K562 (cell line): ENCODE data around the gene UBQLNL. TPM values are rescaled to one million over a fixed set of nuclear protein-coding genes. Genes with fewer than 3 reads are reported as not detected.

Source experiments
- ATAC-seq: fragments of 200-7000 bp; cut with Tn5 transposase; 3 replicates; pipeline ENCODE4 v1.9.1; 2020; ENCODE audit warnings: moderate library complexity
- BruUV-seq: library from RNA; stranded (reverse); fragments of 400-500 nt; replicated peaks from 2 replicates; lab custom pipeline; 2021; lab: Mats Ljungman, UMichigan
- CTCF ChIA-PET: fragments of 300-600 bp; formaldehyde crosslinking; extraction: SDS; loops from one replicate; lab custom pipeline; 2021; ENCODE audit warnings: low intra/inter-chr PET ratio; lab: Yijun Ruan, JAX
- POLR2A ChIA-PET: fragments of 300-600, 350-650 bp; sonication (Branson Sonifier 250); formaldehyde crosslinking; extraction: SDS; loops from one replicate; lab custom pipeline; 2021; ENCODE audit warnings: antibody characterized with exemption, inconsistent platforms; lab: Yijun Ruan, JAX
- DNase-seq, 4 experiments: peaks; one replicate each; pipeline versions ENCODE4 v3.0.0 to v3.0.0-alpha.2; 2011 to 2018; ENCODE audit warnings: low spot score in 3 of 4, mixed read lengths in 3 of 4; ENCODE audit errors: extremely low read depth in 1 of 4
- FAIRE-seq: peaks from 2 replicates; lab custom pipeline; 2011; peaks lifted over from hg19 to GRCh38; lab: Jason Lieb, UNC
- H2AFZ ChIP-seq: 2 replicates; pipeline ENCODE4 v1.6.0; 2011; ENCODE audit warnings: low read depth, low read length, control low read depth, inconsistent platforms
- H3K27ac ChIP-seq: fragments of 200-600 bp; 3 replicates; pipeline ENCODE4 v1.8.0; 2011; ENCODE audit warnings: low read depth, mild to moderate bottlenecking, control low read depth, inconsistent platforms, low read length, moderate library complexity, mixed read lengths; ENCODE audit errors: extremely low read depth
- H3K27me3 ChIP-seq, 2 experiments: fragments of 300-600 bp in 1 of 2; 2 replicates in 1 of 2; 3 replicates in 1 of 2; pipeline versions ENCODE4 v1.6.0 to v1.8.0; 2011; ENCODE audit warnings: inconsistent platforms in 2 of 2, low read length in 2 of 2, mild to moderate bottlenecking in 1 of 2, mixed read lengths in 1 of 2, moderate library complexity in 1 of 2; ENCODE audit not compliant: control insufficient read depth in 2 of 2, insufficient read depth in 2 of 2
- H3K36me3 ChIP-seq: fragments of 300-600 bp; 3 replicates; pipeline ENCODE4 v1.8.0; 2011; ENCODE audit warnings: mild to moderate bottlenecking, low read length, inconsistent platforms; ENCODE audit not compliant: control insufficient read depth, insufficient read depth
- H3K4me1 ChIP-seq, 2 experiments: fragments of 200-600 bp in 1 of 2; replicated peaks in 1 of 2; 2 replicates in 1 of 2; 3 replicates in 1 of 2; pipeline versions ENCODE4 v1.5.1 to v1.8.0; 2011; ENCODE audit warnings: inconsistent platforms in 2 of 2, low read length in 2 of 2, mild to moderate bottlenecking in 1 of 2, mixed read lengths in 1 of 2, moderate library complexity in 1 of 2; ENCODE audit not compliant: control insufficient read depth in 2 of 2, insufficient read depth in 2 of 2
- H3K4me2 ChIP-seq: 2 replicates; pipeline ENCODE4 v1.6.1; 2011; ENCODE audit warnings: low read length, control low read depth, inconsistent platforms, mixed read lengths; ENCODE audit not compliant: insufficient read depth
- H3K4me3 ChIP-seq: fragments of 200-600 bp; sonication (generic), shearing (Covaris generic); 2 replicates; pipeline ENCODE4 v1.5.1; 2016; ENCODE audit warnings: control low read depth, inconsistent platforms
- H3K79me2 ChIP-seq: fragments of 200-600 bp; 3 replicates; pipeline ENCODE4 v1.8.0; 2011; ENCODE audit warnings: low read length, inconsistent platforms; ENCODE audit not compliant: control insufficient read depth, insufficient read depth
- H3K9ac ChIP-seq, 2 experiments: 2 replicates each; pipeline versions ENCODE4 v1.6.0 to v1.6.1; 2011; ENCODE audit warnings: low read depth in 2 of 2, low read length in 2 of 2, control low read depth in 1 of 2, inconsistent platforms in 1 of 2, mild to moderate bottlenecking in 1 of 2, mixed read lengths in 1 of 2; ENCODE audit not compliant: insufficient read depth in 1 of 2
- H3K9me1 ChIP-seq: one replicate; pipeline ENCODE4 v1.6.0; 2011; ENCODE audit warnings: inconsistent platforms, mild to moderate bottlenecking, low read length, moderate library complexity; ENCODE audit not compliant: control insufficient read depth, insufficient read depth
- H3K9me3 ChIP-seq: replicated peaks from 2 replicates; pipeline ENCODE4 v1.5.1; 2011; ENCODE audit warnings: low read depth, low read length, inconsistent platforms; ENCODE audit not compliant: control insufficient read depth, insufficient read depth
- H4K20me1 ChIP-seq: replicated peaks from 2 replicates; pipeline ENCODE4 v1.6.1; 2011; ENCODE audit warnings: low read length, inconsistent platforms, mixed read lengths; ENCODE audit not compliant: control insufficient read depth, insufficient read depth
- ETS1 ChIP-seq: conservative IDR thresholded peaks from 2 replicates; pipeline ENCODE4 v1.6.1; 2011; ENCODE audit warnings: low read depth, mild to moderate bottlenecking, low read length; ENCODE audit not compliant: control insufficient read depth
- HOMEZ ChIP-seq: fragments of 250-450 bp; sonication (Bioruptor Pico); IDR thresholded peaks from 2 replicates; pipeline ENCODE4 v1.4.0; 2020; ENCODE audit warnings: mild to moderate bottlenecking, moderate library complexity
- ID3 ChIP-seq, 2 experiments: fragments of 250-450 bp in 1 of 2; fragments of 450-650 bp in 1 of 2; sonication (Bioruptor Pico) in 1 of 2; IDR thresholded peaks; 2 replicates each; pipeline versions ENCODE4 v1.6.1 to v1.8.0; 2016 to 2021; ENCODE audit warnings: mild to moderate bottlenecking in 2 of 2, moderate library complexity in 2 of 2, missing compliant biosample characterization in 1 of 2, missing genetic modification characterization in 1 of 2
- RAD21 ChIP-seq, 2 experiments: fragments of 250-450 bp in 1 of 2; fragments of 450-650 bp in 1 of 2; sonication (Bioruptor Pico) in 1 of 2; formaldehyde crosslinking in 1 of 2; IDR thresholded peaks in 1 of 2; conservative IDR thresholded peaks in 1 of 2; 2 replicates each; pipeline versions ENCODE4 v1.4.0 to v1.8.0; 2020 to 2022; ENCODE audit warnings: mild to moderate bottlenecking in 2 of 2, moderate library complexity in 1 of 2
- TAF7 ChIP-seq: fragments of 450-650 bp; IDR thresholded peaks from 2 replicates; pipeline ENCODE4 v1.6.1; 2016; ENCODE audit warnings: missing genetic modification characterization, missing compliant biosample characterization
- TRIM24 ChIP-seq, 2 experiments: fragments of 450-650 bp; IDR thresholded peaks; 2 replicates each; pipeline ENCODE4 v1.6.1; 2016
- XRCC3 ChIP-seq: fragments of 450-650 bp; IDR thresholded peaks from 2 replicates; pipeline ENCODE4 v1.6.1; 2017; ENCODE audit warnings: mild to moderate bottlenecking, moderate library complexity
- ZNF12 ChIP-seq: sonication (generic); formaldehyde crosslinking; IDR thresholded peaks from 2 replicates; pipeline ENCODE4 v1.4.0; 2020; ENCODE audit warnings: mild to moderate bottlenecking, missing genetic modification reagents
- ZNF212 ChIP-seq: fragments of 450-650 bp; formaldehyde crosslinking; IDR thresholded peaks from 2 replicates; pipeline ENCODE4 v1.4.0; 2020; ENCODE audit warnings: mild to moderate bottlenecking
- ZNF717 ChIP-seq: fragments of 250-450 bp; sonication (Bioruptor Pico); IDR thresholded peaks from 2 replicates; pipeline ENCODE4 v1.5.0; 2021
- WGBS: fragments of 100-300 bp; shearing (Covaris generic); methylation state at CpG from one replicate; pipeline ENCODE4 v1.1.6; 2016; ENCODE audit warnings: low coverage, mixed read lengths; ENCODE audit not compliant: insufficient coverage; ENCODE audit errors: missing lambda C conversion rate; 5-methylcytosine and 5-hydroxymethylcytosine counted together
- in situ Hi-C: fragments of 300-500 bp; cut with MboI; formaldehyde crosslinking; loops from 4 replicates; pipeline ENCODE4 v1.15.0; 2018; ENCODE audit warnings: inconsistent platforms, mixed read lengths
- intact Hi-C: fragments of 100-400 bp; cut with micrococcal nuclease; formaldehyde crosslinking; loops from 2 replicates; pipeline ENCODE4 v1.14.2; 2022
- polyA plus RNA-seq, 8 experiments: library from polyadenylated mRNA; depleted of rRNA in 4 of 8; stranded (reverse) in 5 of 8; unstranded in 3 of 8; fragments of >200 nt; fragmentation: Nextera tagmentation in 2 of 8; fragmentation: Illumina TruSeq in 1 of 8; extraction: Ambion mirVana in 2 of 8; extraction: Trizol in 1 of 8; gene quantifications; 2 replicates each; pipeline versions ENCODE4 v1.2.1 to v1.2.3, GENCODE V29; 2011 to 2014; ENCODE audit warnings: inconsistent platforms in 1 of 8, missing spikeins in 1 of 8
- total RNA-seq, 7 experiments: library from RNA; depleted of rRNA in 6 of 7; stranded (reverse); fragments of >200 nt in 6 of 7; fragmentation: Illumina TruSeq in 2 of 7; extraction: Trizol in 2 of 7; gene quantifications; 2 replicates each; pipeline versions ENCODE4 v1.2.1 to v1.2.3, GENCODE V29; 2011 to 2021; ENCODE audit warnings: low replicate concordance in 1 of 7
- TF ChIP-seq, protein P1 (sequence below): IDR thresholded peaks from 2 replicates; pipeline ENCODE4 v1.6.1; 2011; ENCODE audit warnings: borderline replicate concordance, low read depth, mild to moderate bottlenecking, moderate library complexity, low read length; ENCODE audit not compliant: insufficient read depth, poor library complexity, severe bottlenecking
- TF ChIP-seq, protein P2 (sequence below), 3 experiments: IDR thresholded peaks in 2 of 3; conservative IDR thresholded peaks in 1 of 3; 2 replicates each; pipeline ENCODE4 v1.5.1; 2011 to 2012; ENCODE audit warnings: low read length in 3 of 3, mild to moderate bottlenecking in 3 of 3, control low read depth in 2 of 3, improper control_type of control experiment in 1 of 3, inconsistent platforms in 1 of 3, low read depth in 1 of 3, mixed read lengths in 1 of 3, moderate library complexity in 1 of 3; ENCODE audit not compliant: insufficient read depth in 2 of 3

UBQLNL gene
- total and polyA plus RNA-seq, 9 of the 15 experiments (the other 6 are each of a cell fraction or from before 2014, with no cell fraction given) = 0.07 to 0.27 (median 0.14) TPM

DNA sequence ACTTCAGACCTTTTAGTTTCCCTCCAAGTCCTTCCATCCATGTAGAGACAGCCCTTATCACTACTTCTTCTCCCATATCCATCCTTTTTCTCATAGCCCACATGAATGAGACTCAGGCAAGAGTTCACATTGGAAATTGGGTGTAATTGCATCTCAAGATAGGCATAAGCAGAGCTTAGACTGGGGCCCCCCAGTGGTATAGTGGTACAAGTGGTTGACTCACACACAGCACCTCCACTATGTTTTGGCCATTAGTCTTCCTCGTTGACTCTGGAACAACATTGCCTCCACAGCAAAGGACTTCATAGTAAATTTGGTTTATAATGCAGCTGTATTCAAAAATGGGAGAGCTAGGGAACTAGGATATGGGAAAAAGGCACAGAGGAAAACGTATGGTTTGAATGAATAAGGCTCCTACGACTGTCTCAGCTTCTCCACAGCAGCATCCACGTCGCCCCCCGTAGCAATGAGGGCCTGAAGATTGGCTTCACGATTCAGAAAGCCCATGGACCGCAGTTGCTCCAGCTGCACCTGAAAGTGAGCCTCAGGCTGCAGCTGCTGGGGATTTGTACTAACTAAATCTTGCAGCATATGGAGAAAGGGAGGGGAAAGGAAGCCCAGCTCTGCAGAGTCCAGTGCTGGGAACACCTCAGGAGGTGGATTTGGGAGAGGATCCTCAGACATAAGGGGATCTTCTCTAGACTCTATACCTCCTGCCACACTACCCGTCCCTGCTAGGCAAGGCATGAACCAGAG, 9.1 kb downstream of the UBQLNL start:
- Histone ChIP-seq H3K79me2 (peaks cover 31% of the 10 kb centered on the region), H3K9ac (peak overlapping the region in 1 of 2 experiments; percentile 75; a peak in 2 of 4 replicates), H3K27ac (no peak overlapping the region), H2AFZ (peak overlapping the region; percentile 68), H4K20me1 (peaks cover 16% of the 10 kb centered on the region), H3K4me3 (no peak overlapping the region), H3K4me1 (peaks cover 24 to 49% of the 10 kb centered on the region in 2 experiments; a peak in 4 of 5 replicates), H3K27me3 (no peaks in the 10 kb centered on the region), H3K4me2 (peak overlapping the region; percentile 56; the same call in 1 of the 2 replicates), H3K9me3 (no peaks in the 10 kb centered on the region), H3K36me3 (peaks cover 14% of the 10 kb centered on the region; the same call in 2 of the 3 replicates), H3K9me1 (no peaks in the 10 kb centered on the region)
- 62% methylated on average over 9 of the region's 9 CpGs for WGBS
- ATAC-seq (peak; percentile 48), DNase-seq (peak; percentile 36 to 62 (median 48)), FAIRE-seq (no peak)
- in situ Hi-C loops (no loop called here), intact Hi-C loops (loop anchor here (10.0 kb wide), 3 partner anchors 87 to 303 kb away; partner anchors contain the start of genes OR51V1 and TRIM6)
- ChIA-PET POLR2A (interaction anchor here (0.7 to 8.7 kb wide), 4 partner anchors 12 to 24 kb away, joined by 3 to 123 read pairs (median 40); partner anchors contain the start of gene UBQLNL), CTCF (no interaction called here)
- no TSS peak for BruUV-seq
- TF ChIP-seq TAF7 (tag) (no peak), ZNF12 (CRISPR knock-in tag) (no peak), TRIM24 (IDR thresholded peaks at IDR 0.05) (no peak), HOMEZ (no peak), ZNF212 (no peak), ETS1 (no peak), ID3 (CRISPR knock-in tag; IDR thresholded peaks at IDR 0.05) (no peak), ID3 (tag; IDR thresholded peaks at IDR 0.05) (no peak), ZNF717 (no peak), XRCC3 (no peak), RAD21 (CRISPR knock-in tag; conservative IDR thresholded peaks at IDR 0.05 in 1 of 2, IDR thresholded peaks at IDR 0.05 in 1 of 2) (peak in 1 of 2 experiments; percentile 24; a peak in 1 of 4 replicates)
- TF ChIP-seq, protein P1, sequence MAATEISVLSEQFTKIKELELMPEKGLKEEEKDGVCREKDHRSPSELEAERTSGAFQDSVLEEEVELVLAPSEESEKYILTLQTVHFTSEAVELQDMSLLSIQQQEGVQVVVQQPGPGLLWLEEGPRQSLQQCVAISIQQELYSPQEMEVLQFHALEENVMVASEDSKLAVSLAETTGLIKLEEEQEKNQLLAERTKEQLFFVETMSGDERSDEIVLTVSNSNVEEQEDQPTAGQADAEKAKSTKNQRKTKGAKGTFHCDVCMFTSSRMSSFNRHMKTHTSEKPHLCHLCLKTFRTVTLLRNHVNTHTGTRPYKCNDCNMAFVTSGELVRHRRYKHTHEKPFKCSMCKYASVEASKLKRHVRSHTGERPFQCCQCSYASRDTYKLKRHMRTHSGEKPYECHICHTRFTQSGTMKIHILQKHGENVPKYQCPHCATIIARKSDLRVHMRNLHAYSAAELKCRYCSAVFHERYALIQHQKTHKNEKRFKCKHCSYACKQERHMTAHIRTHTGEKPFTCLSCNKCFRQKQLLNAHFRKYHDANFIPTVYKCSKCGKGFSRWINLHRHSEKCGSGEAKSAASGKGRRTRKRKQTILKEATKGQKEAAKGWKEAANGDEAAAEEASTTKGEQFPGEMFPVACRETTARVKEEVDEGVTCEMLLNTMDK = peak; percentile 12
- TF ChIP-seq, protein P2, sequence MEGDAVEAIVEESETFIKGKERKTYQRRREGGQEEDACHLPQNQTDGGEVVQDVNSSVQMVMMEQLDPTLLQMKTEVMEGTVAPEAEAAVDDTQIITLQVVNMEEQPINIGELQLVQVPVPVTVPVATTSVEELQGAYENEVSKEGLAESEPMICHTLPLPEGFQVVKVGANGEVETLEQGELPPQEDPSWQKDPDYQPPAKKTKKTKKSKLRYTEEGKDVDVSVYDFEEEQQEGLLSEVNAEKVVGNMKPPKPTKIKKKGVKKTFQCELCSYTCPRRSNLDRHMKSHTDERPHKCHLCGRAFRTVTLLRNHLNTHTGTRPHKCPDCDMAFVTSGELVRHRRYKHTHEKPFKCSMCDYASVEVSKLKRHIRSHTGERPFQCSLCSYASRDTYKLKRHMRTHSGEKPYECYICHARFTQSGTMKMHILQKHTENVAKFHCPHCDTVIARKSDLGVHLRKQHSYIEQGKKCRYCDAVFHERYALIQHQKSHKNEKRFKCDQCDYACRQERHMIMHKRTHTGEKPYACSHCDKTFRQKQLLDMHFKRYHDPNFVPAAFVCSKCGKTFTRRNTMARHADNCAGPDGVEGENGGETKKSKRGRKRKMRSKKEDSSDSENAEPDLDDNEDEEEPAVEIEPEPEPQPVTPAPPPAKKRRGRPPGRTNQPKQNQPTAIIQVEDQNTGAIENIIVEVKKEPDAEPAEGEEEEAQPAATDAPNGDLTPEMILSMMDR (IDR thresholded peaks at IDR 0.05 in 2 of 3, conservative IDR thresholded peaks at IDR 0.05 in 1 of 3; ENCODE audit: insufficient read depth in 2 of 3, low read depth in 1 of 3, low read length in 3 of 3) = peak; percentile 52 to 62 (median 59); a peak in 5 of 6 replicates
